ENCODE results near the gene DDIT3. TPM values are rescaled to one million over a fixed set of nuclear protein-coding genes. Genes with fewer than 3 reads are reported as not detected.

The DDIT3 gene
- total RNA-seq, 1 donor from 2014 or later: 10.9 TPM

DNA sequence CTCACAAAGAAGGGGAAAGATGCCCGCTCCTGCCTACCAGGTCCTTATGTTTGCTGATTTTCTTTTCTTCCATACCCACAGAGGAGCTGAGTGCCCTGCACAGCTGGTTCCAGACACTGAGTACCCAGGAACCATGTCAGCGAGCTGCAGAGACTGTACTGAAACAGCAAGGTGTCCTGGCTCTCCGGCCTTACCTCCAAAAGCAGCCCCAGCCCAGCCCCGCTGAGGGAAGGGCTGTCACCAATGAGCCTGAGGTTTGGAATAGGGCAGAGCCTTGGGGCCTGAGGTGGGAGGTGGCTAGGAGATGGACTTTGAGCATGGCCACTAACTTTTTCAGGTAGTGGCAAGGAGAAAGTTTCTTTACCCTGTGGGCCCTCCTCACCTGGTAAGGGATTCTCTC lies 30.2 kb downstream of the DDIT3 start:
- H3K4me3 Mint-ChIP-seq (ENCODE audit: low read depth): no peak overlapping the region
- DNase-seq (ENCODE audit: low spot score): no peak
- no peaks in the 10 kb centered on the region for H3K27me3 Mint-ChIP-seq (ENCODE audit: low read depth)
- intact Hi-C loops (cut with micrococcal nuclease): no loop called here
- H3K4me1 Mint-ChIP-seq (ENCODE audit: low read depth): peaks cover 18% of the 10 kb centered on the region
- no peak overlapping the region for H3K27ac Mint-ChIP-seq
- no peaks in the 10 kb centered on the region for H3K9me3 Mint-ChIP-seq
- peaks cover 57% of the 10 kb centered on the region for H3K36me3 Mint-ChIP-seq (ENCODE audit: low read depth)

DNA sequence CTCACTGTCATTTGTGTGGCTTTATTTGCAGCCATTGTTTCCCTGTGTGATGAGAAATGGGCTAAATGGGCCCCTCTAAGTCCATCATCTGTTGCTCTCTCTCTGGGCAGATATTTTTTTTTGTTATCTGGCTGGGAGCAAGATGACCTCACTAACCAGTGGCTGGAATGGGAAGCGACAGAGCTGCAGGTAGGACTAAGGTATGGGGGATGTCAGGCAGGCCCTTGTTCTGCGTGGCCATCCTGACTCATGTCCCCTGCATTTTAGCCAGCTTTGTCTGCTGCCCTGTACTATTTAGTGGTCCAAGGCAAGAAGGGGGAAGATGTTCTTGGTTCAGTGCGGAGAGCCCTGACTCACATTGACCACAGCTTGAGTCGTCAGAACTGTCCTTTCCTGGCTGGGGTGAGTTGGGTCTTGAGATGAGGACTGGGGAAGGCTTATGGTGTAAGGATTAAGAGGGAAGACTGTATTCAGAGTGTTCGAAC lies 31.1 kb downstream of the DDIT3 start:
- Mint-ChIP-seq H3K9me3 (no peaks in the 10 kb centered on the region), H3K27ac (peak overlapping the region; percentile 95), H3K36me3 (ENCODE audit: low read depth) (peaks cover 52% of the 10 kb centered on the region), H3K27me3 (ENCODE audit: low read depth) (no peaks in the 10 kb centered on the region), H3K4me1 (ENCODE audit: low read depth) (peaks cover 18% of the 10 kb centered on the region), H3K4me3 (ENCODE audit: low read depth) (peak overlapping the region; percentile 99)
- intact Hi-C loops (cut with micrococcal nuclease): loop anchor here (5.0 kb wide), 1 partner anchor 253 kb away; no protein-coding TSS in a partner anchor
- no peak for DNase-seq (ENCODE audit: low spot score)

DNA sequence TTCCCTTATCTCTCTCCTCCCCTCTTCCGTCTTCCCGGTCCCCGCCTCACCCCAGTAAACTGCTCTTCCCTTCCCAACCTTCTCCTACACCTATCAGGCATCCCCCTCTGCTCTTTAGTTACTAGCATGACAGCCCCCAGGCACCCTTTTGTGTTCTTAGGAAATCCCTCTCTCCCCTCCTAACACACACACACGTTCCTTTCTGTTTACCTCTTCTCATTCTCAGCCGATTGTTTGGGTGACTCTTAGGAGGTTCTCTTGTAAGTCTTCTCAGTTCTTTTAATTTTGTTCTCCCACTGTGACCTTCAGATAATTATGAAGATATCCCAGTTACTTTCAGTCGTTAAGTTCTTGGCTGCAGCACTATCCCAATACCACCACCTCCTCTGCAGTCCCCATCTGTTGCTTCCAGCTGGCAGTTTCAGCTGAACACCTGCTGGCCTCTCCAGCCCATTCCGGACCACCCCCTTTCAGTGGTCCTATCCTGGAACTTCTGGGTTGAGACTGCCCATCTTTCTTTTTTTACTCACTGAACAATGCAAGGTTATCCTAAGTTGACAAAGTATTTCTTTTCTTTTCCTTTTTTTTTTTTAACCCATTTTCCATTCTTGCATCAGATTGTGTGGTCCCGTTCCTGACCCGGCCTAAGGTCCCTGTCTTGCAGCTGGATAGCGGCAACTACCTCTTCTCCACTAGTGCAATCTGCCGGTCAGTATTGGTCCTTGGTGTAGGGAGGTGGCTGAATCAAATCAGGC lies 31.7 kb downstream of the DDIT3 start:
- Mint-ChIP-seq H3K9me3 (no peaks in the 10 kb centered on the region), H3K4me1 (ENCODE audit: low read depth) (peaks cover 18% of the 10 kb centered on the region), H3K36me3 (ENCODE audit: low read depth) (peaks cover 52% of the 10 kb centered on the region), H3K27me3 (ENCODE audit: low read depth) (no peaks in the 10 kb centered on the region), H3K4me3 (ENCODE audit: low read depth) (peak overlapping the region; percentile 99), H3K27ac (peak overlapping the region; percentile 95)
- DNase-seq (ENCODE audit: low spot score): no peak
- intact Hi-C loops (cut with micrococcal nuclease): loop anchor here (1.0 to 5.0 kb wide), 2 partner anchors 32 to 254 kb away; partner anchors contain the start of gene DDIT3

DNA sequence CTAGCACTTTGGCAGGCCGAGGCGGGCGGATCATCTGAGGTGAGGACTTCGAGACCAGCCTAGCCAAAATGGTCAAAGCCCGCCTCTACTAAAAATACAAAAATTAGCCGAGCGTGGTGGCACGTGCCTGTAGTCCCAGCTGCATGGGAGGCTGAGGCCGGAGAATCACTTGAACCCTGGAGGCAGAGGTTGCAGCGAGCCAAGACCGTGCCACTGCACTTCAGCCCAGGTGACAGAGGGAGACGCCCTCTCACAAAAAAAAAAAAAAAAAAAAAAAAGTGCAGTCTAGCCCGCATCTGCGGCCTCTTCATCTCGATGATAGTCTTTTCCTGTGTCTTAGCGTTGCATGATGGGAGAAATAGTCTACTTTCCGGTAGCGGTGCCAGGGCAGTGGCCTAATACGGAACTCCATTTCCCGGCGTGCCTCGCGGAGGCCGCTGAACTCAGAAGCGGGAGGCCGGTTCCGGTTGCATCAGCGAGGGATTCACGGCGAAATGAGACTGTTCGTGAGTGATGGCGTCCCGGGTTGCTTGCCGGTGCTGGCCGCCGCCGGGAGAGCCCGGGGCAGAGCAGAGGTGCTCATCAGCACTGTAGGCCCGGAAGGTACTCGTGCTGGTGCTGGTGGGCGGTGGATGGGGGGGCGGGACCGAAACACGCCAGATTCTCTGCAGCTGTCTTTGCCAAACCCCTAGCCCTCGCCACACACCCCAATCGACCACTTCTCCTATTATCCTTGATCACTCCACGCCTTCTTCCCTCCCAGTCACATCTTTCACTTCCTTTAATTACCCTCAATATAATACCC lies 32.5 kb downstream of the DDIT3 start, which contains the start of gene MARS1:
MARS1 (plus strand) TSS at position 472 of the 805 bp plus-strand sequence; CDS start at position 495, 23 bp downstream.
- peak within 1 kb of the TSS; percentile 99 for H3K4me3 Mint-ChIP-seq (ENCODE audit: low read depth)
- peak within 1 kb of the TSS; percentile 95 for H3K27ac Mint-ChIP-seq
- intact Hi-C loops (cut with micrococcal nuclease): loop anchor here (1.0 to 5.0 kb wide), 4 partner anchors 8 to 255 kb away; partner anchors contain the start of genes ARHGAP9, DCTN2 and DDIT3
- peaks cover 49% of the 10 kb centered on the region for H3K36me3 Mint-ChIP-seq (ENCODE audit: low read depth)
- peak; percentile 92 for DNase-seq (ENCODE audit: low spot score)
- H3K9me3 Mint-ChIP-seq: no peaks in the 10 kb centered on the region
- H3K4me1 Mint-ChIP-seq (ENCODE audit: low read depth): peaks cover 25% of the 10 kb centered on the region
- H3K27me3 Mint-ChIP-seq (ENCODE audit: low read depth): no peaks in the 10 kb centered on the region

DNA sequence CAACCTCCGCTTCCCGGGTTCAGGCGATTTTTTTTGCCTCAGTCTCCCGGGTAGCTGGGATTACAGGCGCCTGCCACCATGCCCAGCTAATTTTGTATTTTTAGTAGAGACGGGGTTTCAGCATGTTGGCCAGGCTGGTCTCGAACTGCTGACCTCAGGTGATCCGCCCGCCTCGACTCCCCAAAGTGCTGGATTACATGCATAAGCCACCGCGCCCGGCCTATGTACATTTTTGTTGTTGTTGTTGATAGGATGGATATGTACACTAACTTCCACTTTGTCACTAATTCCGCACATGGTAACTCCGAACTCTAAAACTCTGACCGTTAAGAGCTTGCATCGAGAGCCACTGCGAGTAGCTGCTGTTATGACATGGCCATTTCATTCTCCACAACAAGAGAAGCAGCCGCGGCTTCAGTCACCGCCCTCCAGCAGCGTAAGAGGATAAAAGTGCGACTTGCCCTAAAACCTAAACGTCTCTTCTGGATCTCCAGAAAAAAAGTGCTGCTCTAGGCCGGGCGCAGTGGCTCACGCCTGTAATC lies 33.2 kb downstream of the DDIT3 start:
- Mint-ChIP-seq H3K27me3 (ENCODE audit: low read depth) (no peaks in the 10 kb centered on the region), H3K4me1 (ENCODE audit: low read depth) (peaks cover 25% of the 10 kb centered on the region), H3K4me3 (ENCODE audit: low read depth) (no peak overlapping the region), H3K27ac (no peak overlapping the region), H3K9me3 (no peaks in the 10 kb centered on the region), H3K36me3 (ENCODE audit: low read depth) (peaks cover 44% of the 10 kb centered on the region)
- DNase-seq (ENCODE audit: low spot score): no peak
- intact Hi-C loops (cut with micrococcal nuclease): loop anchor here (1.0 to 5.0 kb wide), 3 partner anchors 8 to 255 kb away; partner anchors contain the start of genes ARHGAP9 and DCTN2

DNA sequence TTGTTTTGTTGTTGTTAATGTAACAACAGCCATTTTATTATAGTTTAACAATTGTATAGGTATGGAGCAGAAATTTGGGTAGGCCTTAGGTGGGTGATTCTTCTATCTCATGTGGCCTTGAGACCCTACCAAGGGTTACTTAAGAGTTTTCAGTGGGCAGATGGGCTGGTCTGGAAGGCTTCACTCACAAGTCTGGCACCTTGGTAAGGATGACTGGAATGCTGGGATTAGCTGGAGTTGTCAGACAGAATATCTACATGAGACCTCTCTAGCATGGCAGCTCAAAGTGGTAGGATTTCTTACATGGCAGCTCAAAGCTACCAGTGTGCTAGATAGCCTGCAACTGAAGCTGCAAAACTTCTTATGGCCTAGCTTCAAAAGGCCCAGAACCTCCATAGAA lies 34.6 kb downstream of the DDIT3 start:
- no peak for DNase-seq (ENCODE audit: low spot score)
- Mint-ChIP-seq H3K27me3 (ENCODE audit: low read depth) (no peaks in the 10 kb centered on the region), H3K4me1 (ENCODE audit: low read depth) (peaks cover 24% of the 10 kb centered on the region), H3K4me3 (ENCODE audit: low read depth) (no peak overlapping the region), H3K27ac (no peak overlapping the region), H3K9me3 (no peaks in the 10 kb centered on the region), H3K36me3 (ENCODE audit: low read depth) (peaks cover 32% of the 10 kb centered on the region)
- intact Hi-C loops (cut with micrococcal nuclease): loop anchor here (2.0 to 5.0 kb wide), 2 partner anchors 61 to 257 kb away; partner anchors contain the start of gene DCTN2

DNA sequence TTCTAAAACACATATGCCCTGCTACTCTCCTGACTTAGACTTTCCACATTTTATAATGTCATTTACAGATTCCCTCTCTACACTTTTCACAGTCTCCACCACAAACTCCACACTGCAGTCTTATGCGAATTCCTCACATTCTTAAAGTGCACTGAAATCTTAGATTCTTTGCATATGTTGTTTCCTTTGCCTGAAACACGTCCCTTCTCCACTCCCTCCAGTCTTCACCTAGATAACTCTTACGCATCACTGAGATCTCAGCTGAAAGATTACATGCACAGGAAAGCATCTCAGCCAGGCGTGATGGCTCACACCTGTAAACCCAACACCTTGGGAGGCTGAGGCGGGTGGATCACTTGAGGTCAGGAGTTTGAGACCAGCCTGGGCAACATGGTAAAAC lies 36.8 kb downstream of the DDIT3 start:
- H3K27ac Mint-ChIP-seq: no peak overlapping the region
- no peak overlapping the region for H3K4me3 Mint-ChIP-seq (ENCODE audit: low read depth)
- no peak for DNase-seq (ENCODE audit: low spot score)
- H3K4me1 Mint-ChIP-seq (ENCODE audit: low read depth): peaks cover 34% of the 10 kb centered on the region
- intact Hi-C loops (cut with micrococcal nuclease): no loop called here
- peaks cover 20% of the 10 kb centered on the region for H3K36me3 Mint-ChIP-seq (ENCODE audit: low read depth)
- no peaks in the 10 kb centered on the region for H3K27me3 Mint-ChIP-seq (ENCODE audit: low read depth)
- no peaks in the 10 kb centered on the region for H3K9me3 Mint-ChIP-seq

DNA sequence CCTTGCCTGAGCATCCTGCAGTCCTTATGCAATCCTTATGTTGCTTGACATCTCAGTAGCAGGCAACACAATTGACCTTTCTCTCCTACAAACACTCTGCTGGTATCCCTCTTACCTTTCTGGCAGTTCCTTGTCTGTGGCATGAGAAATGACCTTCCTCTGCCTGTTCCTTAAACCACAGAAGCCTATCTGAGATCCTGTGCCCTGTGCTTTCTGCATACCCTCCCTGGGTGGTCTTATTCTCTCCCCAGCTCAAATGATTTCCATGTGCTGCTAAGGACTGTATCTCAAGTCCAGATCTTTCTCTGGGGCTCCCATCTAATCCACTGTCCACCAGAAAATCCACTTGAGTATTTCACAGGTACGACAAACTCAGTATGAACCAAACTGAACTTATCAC lies 38.6 kb downstream of the DDIT3 start:
- peak overlapping the region; percentile 80 for H3K27ac Mint-ChIP-seq
- H3K27me3 Mint-ChIP-seq (ENCODE audit: low read depth): no peaks in the 10 kb centered on the region
- no peak overlapping the region for H3K4me3 Mint-ChIP-seq (ENCODE audit: low read depth)

DNA sequence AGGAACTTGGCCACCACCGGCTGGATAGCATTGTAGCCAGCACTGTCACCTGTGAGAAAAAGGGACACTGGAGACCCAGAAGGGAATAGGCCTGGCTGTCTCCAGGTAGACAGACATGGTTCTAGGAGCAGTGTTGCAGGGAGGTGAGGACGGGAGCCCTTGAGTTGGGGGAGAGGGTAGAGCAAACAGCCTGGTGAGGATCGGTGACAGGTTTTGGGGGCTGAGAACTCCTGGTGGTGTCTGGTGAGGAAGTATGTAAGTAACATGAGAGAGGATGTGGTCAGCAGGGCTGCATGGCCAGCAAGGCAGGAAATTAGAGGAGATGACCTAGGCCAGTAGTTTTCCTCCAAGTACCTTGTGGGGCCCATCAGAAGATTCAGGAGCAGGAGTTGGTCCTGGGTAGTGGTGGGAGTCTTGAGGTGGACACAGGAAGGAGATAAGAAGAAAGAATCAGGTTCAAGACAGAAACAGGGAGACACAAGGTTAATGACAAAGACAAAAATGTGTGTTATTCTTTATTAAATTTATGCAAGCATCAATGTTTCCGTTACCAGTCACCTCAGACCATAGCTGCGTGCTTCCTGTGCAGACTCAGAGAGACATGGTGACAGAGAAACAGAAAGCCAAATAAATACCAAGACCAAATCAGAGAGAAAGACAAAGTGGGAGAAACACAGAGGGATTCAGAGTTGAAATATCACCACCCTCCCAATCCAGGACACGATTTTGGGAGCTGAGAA lies 40.8 kb downstream of the DDIT3 start, which contains the start of gene ARHGAP9:
ARHGAP9 (minus strand) TSS at position 491 of the 740 bp plus-strand sequence; CDS start at position 31, 460 bp downstream.
- Mint-ChIP-seq H3K36me3 (ENCODE audit: low read depth) (peaks cover 35% of the 10 kb centered on the region), H3K4me3 (ENCODE audit: low read depth) (peak within 1 kb of the TSS; percentile 93), H3K27me3 (ENCODE audit: low read depth) (no peaks in the 10 kb centered on the region), H3K27ac (peak within 1 kb of the TSS; percentile 100), H3K4me1 (ENCODE audit: low read depth) (peaks cover 47% of the 10 kb centered on the region), H3K9me3 (no peaks in the 10 kb centered on the region)
- intact Hi-C loops (cut with micrococcal nuclease): loop anchor here (1.0 to 2.0 kb wide), 3 partner anchors 8 to 793 kb away; partner anchors contain the start of gene DDIT3
- peak; percentile 59 for DNase-seq (ENCODE audit: low spot score)

More for the DNA sequence above, 38.6 kb downstream of the DDIT3 start:
- H3K9me3 Mint-ChIP-seq: no peaks in the 10 kb centered on the region
- peaks cover 23% of the 10 kb centered on the region for H3K36me3 Mint-ChIP-seq (ENCODE audit: low read depth)
- no peak for DNase-seq (ENCODE audit: low spot score)
- intact Hi-C loops (cut with micrococcal nuclease): no loop called here
- peaks cover 37% of the 10 kb centered on the region for H3K4me1 Mint-ChIP-seq (ENCODE audit: low read depth)

DNA sequence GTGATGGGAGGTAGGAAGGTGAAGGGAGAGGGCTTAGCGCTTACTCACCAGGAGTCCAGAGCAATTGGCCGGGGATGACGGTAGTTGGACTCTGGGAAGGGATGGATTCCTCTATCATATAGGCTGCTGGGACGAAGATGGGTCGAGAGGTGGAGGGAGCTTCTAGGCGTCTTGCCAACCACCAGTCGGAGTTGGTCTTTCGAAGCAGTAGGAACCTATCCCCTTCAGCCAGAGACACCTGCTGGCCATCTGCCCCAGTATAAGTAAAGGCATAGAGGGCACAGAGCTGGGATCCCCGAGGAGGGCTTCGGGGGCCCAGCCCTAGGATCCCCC lies 41.3 kb downstream of the DDIT3 start:
- H3K4me3 Mint-ChIP-seq (ENCODE audit: low read depth): peak overlapping the region; percentile 93
- peak overlapping the region; percentile 100 for H3K27ac Mint-ChIP-seq
- H3K36me3 Mint-ChIP-seq (ENCODE audit: low read depth): peaks cover 41% of the 10 kb centered on the region
- no peak for DNase-seq (ENCODE audit: low spot score)
- no peaks in the 10 kb centered on the region for H3K27me3 Mint-ChIP-seq (ENCODE audit: low read depth)
- no peaks in the 10 kb centered on the region for H3K9me3 Mint-ChIP-seq
- intact Hi-C loops (cut with micrococcal nuclease): loop anchor here (1.0 to 2.0 kb wide), 3 partner anchors 8 to 792 kb away; partner anchors contain the start of gene DDIT3
- peaks cover 52% of the 10 kb centered on the region for H3K4me1 Mint-ChIP-seq (ENCODE audit: low read depth)

DNA sequence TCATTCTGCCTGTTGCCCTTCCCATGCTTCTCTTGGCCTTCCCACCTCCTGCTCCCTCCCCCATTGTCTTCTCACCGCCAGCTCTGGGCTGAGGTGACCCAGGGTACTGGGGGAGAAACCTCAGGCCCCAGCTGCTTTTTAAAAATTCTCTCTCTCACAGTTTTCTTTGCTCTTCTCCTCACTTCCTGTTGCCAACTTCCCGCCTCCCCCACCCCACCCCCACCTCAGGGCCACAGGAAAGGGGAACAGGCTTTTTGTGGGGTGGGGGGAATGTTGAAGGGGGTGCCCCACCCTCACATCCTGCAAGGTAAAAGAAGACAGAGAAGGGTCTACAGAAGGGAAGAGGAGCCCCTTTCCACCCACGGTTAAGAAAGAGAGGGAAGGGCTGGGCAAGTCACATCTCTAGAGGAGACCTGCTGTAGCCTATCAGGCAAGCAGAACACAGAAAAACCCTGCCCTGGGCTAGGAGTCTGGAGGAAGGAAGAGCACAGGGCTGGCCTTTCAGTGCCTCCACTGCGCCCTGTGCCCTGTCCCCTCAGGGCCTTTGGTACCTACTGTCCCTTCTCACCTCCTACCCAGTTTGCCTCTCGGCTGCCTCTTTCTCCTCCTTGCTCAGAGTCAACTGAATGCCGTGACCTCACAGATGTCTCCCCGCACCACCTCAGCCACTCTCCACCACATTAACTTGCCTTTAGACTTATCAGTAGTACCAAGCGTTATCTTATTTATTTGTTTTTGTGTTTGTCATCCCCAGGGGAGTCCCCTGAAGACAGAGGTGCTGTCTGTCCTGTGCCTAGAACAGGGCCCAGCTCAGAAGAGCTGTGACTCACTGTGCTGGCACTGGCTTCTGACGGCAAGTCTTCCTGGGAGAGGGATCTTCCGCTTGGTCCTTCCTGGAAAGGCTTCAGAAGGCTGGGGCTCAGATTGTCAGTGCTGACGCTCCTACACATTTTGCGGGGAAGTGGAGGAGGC lies 42.3 kb downstream of the DDIT3 start:
- Mint-ChIP-seq H3K36me3 (ENCODE audit: low read depth) (peaks cover 45% of the 10 kb centered on the region), H3K4me3 (ENCODE audit: low read depth) (peak overlapping the region; percentile 93), H3K27ac (peak overlapping the region; percentile 100), H3K9me3 (no peaks in the 10 kb centered on the region), H3K4me1 (ENCODE audit: low read depth) (peaks cover 46% of the 10 kb centered on the region), H3K27me3 (ENCODE audit: low read depth) (no peaks in the 10 kb centered on the region)
- intact Hi-C loops (cut with micrococcal nuclease): loop anchor here (1.0 to 2.0 kb wide), 3 partner anchors 16 to 791 kb away; partner anchors contain the start of gene DCTN2
- peak; percentile 51 for DNase-seq (ENCODE audit: low spot score)

Data from activated T-helper 2 cell treated with anti-CD3 and anti-CD28 coated beads, Interferon-gamma antibody, Interleukin-2, Interleukin-4, amounts not matched to agents 10 μg/mL and 5 μg/mL and 100 μg/mL, durations not matched to agents 14 hours and 24 hours and 36 hours (primary cell).